H1 (cell line): ENCODE results near the gene SBF1. TPM values are rescaled to one million over a fixed set of nuclear protein-coding genes. Genes with fewer than 3 reads are reported as not detected.

Experiments used
- CTCF ChIA-PET: fragments of 300-600 bp; sonication (Branson Sonifier 250); formaldehyde crosslinking; loops from one replicate; lab custom pipeline; 2021; ENCODE audit not compliant: partially characterized antibody; lab: Charles Lee
- POLR2A ChIA-PET: fragments of 300-600 bp; sonication (Branson Sonifier 250); formaldehyde crosslinking; loops from one replicate; lab custom pipeline; 2021; ENCODE audit warnings: inconsistent platforms; ENCODE audit not compliant: partially characterized antibody; lab: Charles Lee
- DNase-seq, 2 experiments: peaks; one replicate each; pipeline versions ENCODE4 v3.0.0 to v3.0.0-alpha.2; 2010 to 2022; ENCODE audit warnings: low spot score in 2 of 2, low read depth in 1 of 2, mixed read lengths in 1 of 2
- FAIRE-seq: peaks from 2 replicates; lab custom pipeline; 2011; peaks lifted over from hg19 to GRCh38; lab: Jason Lieb, UNC
- H2AFZ ChIP-seq: 2 replicates; pipeline ENCODE4 v1.8.1; 2012; ENCODE audit warnings: low read length, inconsistent platforms
- H2AK5ac ChIP-seq: 2 replicates; pipeline ENCODE4 v1.6.1; 2013; ENCODE audit warnings: low read depth, low read length
- H2BK120ac ChIP-seq: replicated peaks from 2 replicates; pipeline ENCODE3; 2013; ENCODE audit warnings: low read depth, low read length, inconsistent platforms
- H2BK12ac ChIP-seq: 2 replicates; pipeline ENCODE4 v1.6.1; 2013; ENCODE audit warnings: low read depth, low read length
- H2BK15ac ChIP-seq: 2 replicates; pipeline ENCODE4 v1.6.1; 2013; ENCODE audit warnings: low read length
- H2BK20ac ChIP-seq: 2 replicates; pipeline ENCODE4 v1.6.1; 2013; ENCODE audit warnings: low read length
- H2BK5ac ChIP-seq: 2 replicates; pipeline ENCODE4 v1.6.1; 2013; ENCODE audit warnings: low read depth, low read length
- H3K14ac ChIP-seq: 2 replicates; pipeline ENCODE4 v1.6.1; 2013; ENCODE audit warnings: inconsistent platforms; ENCODE audit not compliant: insufficient read length
- H3K18ac ChIP-seq: 2 replicates; pipeline ENCODE4 v1.6.1; 2013; ENCODE audit warnings: low read length; ENCODE audit errors: extremely low read depth
- H3K23ac ChIP-seq: 2 replicates; pipeline ENCODE4 v1.6.1; 2013; ENCODE audit warnings: inconsistent platforms; ENCODE audit not compliant: insufficient read length
- H3K23me2 ChIP-seq: 2 replicates; pipeline ENCODE4 v1.6.1; 2013; ENCODE audit warnings: low read depth, low read length
- H3K27ac ChIP-seq: 2 replicates; pipeline ENCODE4 v1.6.1; 2011; ENCODE audit warnings: low read depth, low read length, inconsistent platforms
- H3K27me3 ChIP-seq, 4 experiments: replicated peaks in 1 of 4; 1 replicate in 1 of 4; 2 replicates in 3 of 4; pipeline versions ENCODE4 v1.6.1 to v1.8.1; 2011 to 2013; ENCODE audit warnings: low read length in 3 of 4, mild to moderate bottlenecking in 3 of 4, inconsistent platforms in 2 of 4, mixed read lengths in 2 of 4, moderate library complexity in 1 of 4; ENCODE audit not compliant: control insufficient read depth in 3 of 4, insufficient read depth in 3 of 4; ENCODE audit errors: extremely low read depth in 1 of 4
- H3K36me3 ChIP-seq, 4 experiments: 2 replicates each; pipeline versions ENCODE4 v1.6.1 to v1.8.1; 2011 to 2013; ENCODE audit warnings: mild to moderate bottlenecking in 4 of 4, low read length in 3 of 4, moderate library complexity in 2 of 4, control low read depth in 1 of 4, inconsistent platforms in 1 of 4; ENCODE audit not compliant: insufficient read depth in 4 of 4, control insufficient read depth in 2 of 4
- H3K4ac ChIP-seq: replicated peaks from 2 replicates; pipeline ENCODE3; 2013; ENCODE audit warnings: low read length, low read depth, mixed read lengths, inconsistent platforms; ENCODE audit not compliant: insufficient read length
- H3K4me1 ChIP-seq, 4 experiments: replicated peaks in 1 of 4; 1 replicate in 1 of 4; 2 replicates in 3 of 4; pipeline versions ENCODE4 v1.6.1 to v1.8.1; 2011 to 2013; ENCODE audit warnings: low read length in 3 of 4, inconsistent platforms in 2 of 4, mixed read lengths in 1 of 4; ENCODE audit not compliant: insufficient read depth in 4 of 4, control insufficient read depth in 3 of 4
- H3K4me2 ChIP-seq, 2 experiments: 2 replicates each; pipeline versions ENCODE4 v1.6.1 to v1.8.1; 2011 to 2013; ENCODE audit warnings: low read depth in 2 of 2, low read length in 2 of 2, control low read depth in 1 of 2, inconsistent platforms in 1 of 2, mild to moderate bottlenecking in 1 of 2; ENCODE audit not compliant: insufficient read depth in 1 of 2
- H3K4me3 ChIP-seq, 4 experiments: fragments of 200-600, 300-600 bp in 1 of 4; sonication (generic), shearing (Covaris generic), sonication (Bioruptor Twin) in 1 of 4; 2 replicates each; pipeline versions ENCODE4 v1.5.1 to v1.8.1; 2011 to 2016; ENCODE audit warnings: low read length in 4 of 4, low read depth in 3 of 4, control low read depth in 2 of 4, inconsistent platforms in 2 of 4, mild to moderate bottlenecking in 2 of 4, mixed read lengths in 1 of 4, moderate library complexity in 1 of 4; ENCODE audit not compliant: insufficient read depth in 2 of 4; ENCODE audit errors: extremely low read depth in 1 of 4
- H3K56ac ChIP-seq: replicated peaks from 2 replicates; pipeline ENCODE3; 2013; ENCODE audit warnings: low read depth, mild to moderate bottlenecking, mixed read lengths, low read length, inconsistent platforms; ENCODE audit not compliant: insufficient read length
- H3K79me1 ChIP-seq: 2 replicates; pipeline ENCODE4 v1.6.1; 2013; ENCODE audit warnings: low read depth, low read length, control low read depth
- H3K79me2 ChIP-seq, 2 experiments: 2 replicates each; pipeline versions ENCODE4 v1.6.1 to v1.8.1; 2012 to 2013; ENCODE audit warnings: low read length in 2 of 2, mild to moderate bottlenecking in 2 of 2, inconsistent platforms in 1 of 2; ENCODE audit not compliant: insufficient read depth in 2 of 2, control insufficient read depth in 1 of 2
- H3K9ac ChIP-seq, 4 experiments: replicated peaks in 1 of 4; 1 replicate in 1 of 4; 2 replicates in 3 of 4; pipeline versions ENCODE4 v1.6.1 to v1.8.1; 2011 to 2013; ENCODE audit warnings: low read depth in 3 of 4, low read length in 3 of 4, control low read depth in 2 of 4, mild to moderate bottlenecking in 2 of 4, moderate library complexity in 2 of 4, inconsistent platforms in 1 of 4; ENCODE audit errors: extremely low read depth in 1 of 4
- H3K9me3 ChIP-seq, 2 experiments: 2 replicates each; pipeline versions ENCODE4 v1.6.1 to v1.8.1; 2012 to 2013; ENCODE audit warnings: mild to moderate bottlenecking in 2 of 2, moderate library complexity in 2 of 2, control low read depth in 1 of 2, inconsistent platforms in 1 of 2, low read depth in 1 of 2, low read length in 1 of 2, mixed read lengths in 1 of 2; ENCODE audit not compliant: insufficient read depth in 2 of 2
- H4K20me1 ChIP-seq, 2 experiments: replicated peaks in 1 of 2; 2 replicates each; pipeline versions ENCODE3 to v1.8.1; 2011 to 2013; ENCODE audit warnings: inconsistent platforms in 2 of 2, low read length in 2 of 2, mild to moderate bottlenecking in 1 of 2; ENCODE audit not compliant: insufficient read depth in 2 of 2, control insufficient read depth in 1 of 2
- H4K5ac ChIP-seq: 2 replicates; pipeline ENCODE4 v1.6.1; 2013; ENCODE audit warnings: low read length, low read depth, mixed read lengths, inconsistent platforms; ENCODE audit not compliant: insufficient read length
- H4K8ac ChIP-seq: 2 replicates; pipeline ENCODE4 v1.8.0; 2013; ENCODE audit warnings: mild to moderate bottlenecking, moderate library complexity, low read length, inconsistent platforms; ENCODE audit not compliant: insufficient read depth; ENCODE audit errors: extremely low read depth
- H4K91ac ChIP-seq: replicated peaks from 2 replicates; pipeline ENCODE3; 2013; ENCODE audit warnings: low read length, mixed read lengths, inconsistent platforms; ENCODE audit not compliant: insufficient read length
- CREB1 ChIP-seq: IDR thresholded peaks from 2 replicates; pipeline ENCODE4 v1.6.1; 2012; ENCODE audit warnings: inconsistent platforms
- POLR2A ChIP-seq, 2 experiments: IDR thresholded peaks; 1 replicate in 1 of 2; 2 replicates in 1 of 2; pipeline ENCODE4 v1.6.1; 2011; ENCODE audit warnings: low read depth in 2 of 2, low read length in 2 of 2, mild to moderate bottlenecking in 2 of 2; ENCODE audit errors: control extremely low read depth in 1 of 2
- WGBS, 2 experiments: shearing (Covaris generic) in 1 of 2; methylation state at CpG; one replicate each; pipeline versions ENCODE4 v1.1.6 to v1.1.7; 2013 to 2015; ENCODE audit warnings: low lambda C conversion rate in 2 of 2, mixed read lengths in 2 of 2, inconsistent platforms in 1 of 2, low coverage in 1 of 2, missing lambda C conversion rate in 1 of 2; ENCODE audit not compliant: insufficient replicate concordance in 2 of 2, insufficient coverage in 1 of 2, insufficient read length in 1 of 2; ENCODE audit errors: extremely low coverage in 1 of 2, missing lambda C conversion rate in 1 of 2; 5-methylcytosine and 5-hydroxymethylcytosine counted together
- polyA plus RNA-seq, 7 experiments: library from polyadenylated mRNA; depleted of rRNA in 3 of 7; stranded (reverse) in 5 of 7; unstranded in 2 of 7; fragments of >200 nt in 5 of 7; fragments of 200-250 nt in 2 of 7; gene quantifications; 1 replicate in 5 of 7; 2 replicates in 1 of 7; 4 replicates in 1 of 7; pipeline versions ENCODE4 v1.2.1 to v1.2.3, GENCODE V29; 2011 to 2013; ENCODE audit warnings: missing spikeins in 2 of 7, mixed read lengths in 2 of 7
- total RNA-seq: library from RNA; stranded (reverse); fragmentation: NEBNext Ultra II Directional; extraction: Animal tissue kit (Norgen Biotek cat#: 25700); gene quantifications from 2 replicates; pipeline ENCODE4 v1.2.1, GENCODE V29; 2021

Gene SBF1
- total and polyA plus RNA-seq, 2 of the 8 experiments (the other 6 are each of a cell fraction or from before 2014, with no cell fraction given) = 29.1 to 71.5 TPM

DNA sequence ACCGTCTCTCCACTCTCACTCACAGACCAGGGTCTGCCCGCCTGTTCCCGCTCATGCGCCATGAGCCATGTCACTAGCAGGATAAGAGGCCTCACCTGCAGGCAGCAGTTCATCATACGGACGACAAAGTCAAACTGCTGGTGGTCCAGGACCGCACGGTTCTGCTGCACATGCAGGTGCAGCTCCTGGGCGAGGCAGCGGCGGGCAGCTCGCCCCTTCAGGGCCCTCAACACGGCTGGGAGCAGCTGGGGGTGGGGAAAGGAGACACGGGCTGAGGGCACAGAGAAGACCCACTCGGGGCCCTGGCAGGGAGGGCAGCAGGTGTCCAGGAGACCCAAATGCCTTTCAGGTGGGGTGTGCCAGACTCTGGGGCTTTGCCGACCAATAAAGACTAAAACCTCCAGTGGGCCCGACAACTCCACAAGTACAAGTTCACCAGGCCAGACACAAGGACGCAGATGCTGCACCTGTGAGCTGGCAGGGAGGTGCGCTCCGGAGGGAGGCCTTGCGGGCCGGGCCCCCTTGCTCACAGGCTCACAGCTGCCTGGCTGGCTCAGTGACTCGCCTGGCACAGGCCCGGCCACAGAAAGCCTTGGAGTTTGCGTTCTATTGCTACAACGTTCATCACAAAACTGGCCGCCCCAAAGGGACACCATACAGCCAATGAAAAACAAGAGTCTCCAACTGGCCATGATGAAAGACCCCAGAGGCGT lies 11.5 kb downstream of the SBF1 start:
- DNase-seq = no peak
- no peak overlapping the region for H2BK5ac ChIP-seq
- no peak overlapping the region for H3K4me2 ChIP-seq
- no peak overlapping the region for H3K27ac ChIP-seq
- H2BK20ac ChIP-seq = no peak overlapping the region
- no peak for TF ChIP-seq POLR2A (IDR thresholded peaks at IDR 0.05; ENCODE audit: control extremely low read depth in 1 of 2, low read depth in 2 of 2, low read length in 2 of 2)
- no peak for TF ChIP-seq CREB1
- no peak overlapping the region for H3K9ac ChIP-seq
- no peaks in the 10 kb centered on the region; a peak in 1 of 7 replicates for H3K27me3 ChIP-seq
- H3K79me1 ChIP-seq = no peaks in the 10 kb centered on the region
- no peaks in the 10 kb centered on the region for H3K9me3 ChIP-seq
- no peak overlapping the region for H4K5ac ChIP-seq
- no peaks in the 10 kb centered on the region for H3K4me1 ChIP-seq
- H3K18ac ChIP-seq = no peak overlapping the region
- peaks cover 6 to 27% of the 10 kb centered on the region in 2 experiments for H4K20me1 ChIP-seq
- H2BK12ac ChIP-seq = no peak overlapping the region
- no peak overlapping the region for H3K4ac ChIP-seq
- 91% methylated on average over 28 of the region's 28 CpGs; no CpG with 5 or more reads in 1 of the 2 experiments for WGBS, 2 experiments
- no peak for FAIRE-seq
- no peak overlapping the region for H3K56ac ChIP-seq
- H2BK15ac ChIP-seq = no peak overlapping the region
- no peak overlapping the region for H3K4me3 ChIP-seq
- peaks cover 25 to 87% (median 54%) of the 10 kb centered on the region in 4 experiments for H3K36me3 ChIP-seq
- no peak overlapping the region for H2AFZ ChIP-seq
- no peak overlapping the region for H4K91ac ChIP-seq
- H3K23ac ChIP-seq = no peak overlapping the region
- no peaks in the 10 kb centered on the region; the same call in 1 of the 2 replicates for H3K23me2 ChIP-seq
- H3K79me2 ChIP-seq = peaks cover 0 to 4% of the 10 kb centered on the region in 2 experiments; a peak in 1 of 4 replicates
- H4K8ac ChIP-seq = no peak overlapping the region
- H2BK120ac ChIP-seq = no peak overlapping the region
- POLR2A ChIA-PET = interaction anchor here (1.4 kb wide), 1 partner anchor 109 kb away, joined by 4 read pairs; no protein-coding TSS in a partner anchor
- no peak overlapping the region for H2AK5ac ChIP-seq
- no peak overlapping the region for H3K14ac ChIP-seq
- CTCF ChIA-PET = interaction anchor here (0.7 to 1.9 kb wide), 4 partner anchors 10 to 34 kb away, joined by 3 to 13 read pairs (median 4); no protein-coding TSS in a partner anchor
